HepG2 (cell line): ENCODE measurements around the gene TEX30. TPM values are rescaled to one million over a fixed set of nuclear protein-coding genes. Genes with fewer than 3 reads are reported as not detected.

Experiments
- ERF ChIP-seq: IDR thresholded peaks from 2 replicates; pipeline ENCODE4 v1.6.1; 2018; ENCODE audit warnings: missing biosample characterization, missing genetic modification reagents
- FOSL1 ChIP-seq: sonication (generic); formaldehyde crosslinking; IDR thresholded peaks from 2 replicates; pipeline ENCODE4 v1.9.0; 2021; ENCODE audit warnings: missing genetic modification reagents, borderline replicate concordance
- GATAD1 ChIP-seq: IDR thresholded peaks from 2 replicates; pipeline ENCODE4 v1.6.1; 2016; ENCODE audit warnings: missing genetic modification reagents, missing compliant biosample characterization
- GATAD2A ChIP-seq: IDR thresholded peaks from 2 replicates; pipeline ENCODE4 v1.6.1; 2016
- HOXA3 ChIP-seq: sonication (generic); formaldehyde crosslinking; IDR thresholded peaks from 2 replicates; pipeline ENCODE4 v1.5.0; 2020; ENCODE audit warnings: missing genetic modification reagents
- NR3C1 ChIP-seq: sonication (generic); formaldehyde crosslinking; IDR thresholded peaks from 2 replicates; pipeline ENCODE4 v1.4.0; 2020; ENCODE audit warnings: missing genetic modification reagents
- PHB2 ChIP-seq: fragments of 450-650 bp; IDR thresholded peaks from 2 replicates; pipeline ENCODE4 v1.6.1; 2018; ENCODE audit not compliant: partially characterized antibody
- PHF20 ChIP-seq: sonication (generic); formaldehyde crosslinking; IDR thresholded peaks from 2 replicates; pipeline ENCODE4 v1.5.0; 2020; ENCODE audit warnings: mild to moderate bottlenecking, missing genetic modification reagents
- POLR2A ChIP-seq, 2 experiments: IDR thresholded peaks; 2 replicates each; pipeline ENCODE4 v1.6.1; 2011; ENCODE audit warnings: low read depth in 2 of 2, low read length in 2 of 2, mild to moderate bottlenecking in 1 of 2, moderate library complexity in 1 of 2; ENCODE audit not compliant: insufficient read depth in 1 of 2
- PTBP1 ChIP-seq: fragments of 200-400 bp; formaldehyde crosslinking; IDR thresholded peaks from 2 replicates; pipeline ENCODE4 v1.6.1; 2018; ENCODE audit warnings: low read length, low read depth; ENCODE audit not compliant: poor library complexity, severe bottlenecking
- RCOR2 ChIP-seq: IDR thresholded peaks from 2 replicates; pipeline ENCODE4 v1.6.1; 2016; ENCODE audit warnings: missing biosample characterization, missing genetic modification reagents
- RXRB ChIP-seq: IDR thresholded peaks from 2 replicates; pipeline ENCODE4 v1.6.1; 2016; ENCODE audit warnings: borderline replicate concordance, missing genetic modification reagents, missing compliant biosample characterization
- SATB2 ChIP-seq: sonication (generic); formaldehyde crosslinking; IDR thresholded peaks from 2 replicates; pipeline ENCODE4 v1.5.0; 2020; ENCODE audit warnings: missing genetic modification reagents
- TCF7 ChIP-seq: sonication (generic); IDR thresholded peaks from 2 replicates; pipeline ENCODE4 v1.6.1; 2016; ENCODE audit warnings: antibody characterized with exemption, low read depth
- TFDP2 ChIP-seq: sonication (generic); formaldehyde crosslinking; IDR thresholded peaks from 2 replicates; pipeline ENCODE4 v1.4.0; 2020; ENCODE audit warnings: missing genetic modification reagents
- TGIF2 ChIP-seq: IDR thresholded peaks from 2 replicates; pipeline ENCODE4 v1.6.1; 2016; ENCODE audit warnings: control low read depth, missing compliant biosample characterization
- ZBTB20 ChIP-seq: sonication (generic); formaldehyde crosslinking; IDR thresholded peaks from 2 replicates; pipeline ENCODE4 v1.8.1; 2023; ENCODE audit warnings: missing genetic modification reagents, low read depth, mild to moderate bottlenecking, borderline replicate concordance
- ZNF333 ChIP-seq: sonication (generic); formaldehyde crosslinking; IDR thresholded peaks from 2 replicates; pipeline ENCODE4 v1.4.0; 2020; ENCODE audit warnings: mild to moderate bottlenecking, missing genetic modification reagents, borderline replicate concordance
- ZNF343 ChIP-seq: sonication (generic); formaldehyde crosslinking; IDR thresholded peaks from 2 replicates; pipeline ENCODE4 v1.4.0; 2020; ENCODE audit warnings: mild to moderate bottlenecking, missing genetic modification reagents
- ZNF512 ChIP-seq: sonication (generic); formaldehyde crosslinking; IDR thresholded peaks from 2 replicates; pipeline ENCODE4 v1.4.0; 2020; ENCODE audit warnings: mild to moderate bottlenecking, missing genetic modification reagents
- ZNF605 ChIP-seq: sonication (generic); formaldehyde crosslinking; IDR thresholded peaks from 2 replicates; pipeline ENCODE4 v1.8.0; 2022; ENCODE audit warnings: mild to moderate bottlenecking, missing genetic modification reagents
- ZNF777 ChIP-seq: sonication (generic); formaldehyde crosslinking; IDR thresholded peaks from 2 replicates; pipeline ENCODE4 v1.4.0; 2020; ENCODE audit warnings: missing genetic modification reagents
- polyA plus RNA-seq, 8 experiments: library from polyadenylated mRNA; depleted of rRNA in 3 of 8; stranded (reverse) in 7 of 8; unstranded in 1 of 8; fragments of >200 nt; fragmentation: Illumina TruSeq in 4 of 8; extraction: Trizol in 4 of 8; gene quantifications; 2 replicates each; pipeline versions ENCODE4 v1.2.1 to v1.2.3, GENCODE V29; 2011 to 2016; ENCODE audit warnings: low read depth in 4 of 8, missing spikeins in 1 of 8, mixed read lengths in 1 of 8; ENCODE audit not compliant: insufficient read depth in 1 of 8
- total RNA-seq, 5 experiments: library from RNA; depleted of rRNA; stranded (reverse); fragments of >200 nt; fragmentation: Illumina TruSeq; extraction: Trizol; gene quantifications; 2 replicates each; pipeline ENCODE4 v1.2.3, GENCODE V29; 2016; ENCODE audit warnings: low read depth in 1 of 5
- TF ChIP-seq, protein P1 (sequence below): sonication (generic); formaldehyde crosslinking; IDR thresholded peaks from 2 replicates; pipeline ENCODE4 v1.4.0; 2020; ENCODE audit warnings: missing genetic modification reagents
- TF ChIP-seq, protein P2 (sequence below): IDR thresholded peaks from 2 replicates; pipeline ENCODE4 v1.6.1; 2016; ENCODE audit warnings: low read depth, borderline replicate concordance
- TF ChIP-seq, protein P3 (sequence below): sonication (generic); formaldehyde crosslinking; IDR thresholded peaks from 2 replicates; pipeline ENCODE4 v1.5.1; 2020; ENCODE audit warnings: missing genetic modification reagents, mild to moderate bottlenecking, borderline replicate concordance

Gene TEX30
- total and polyA plus RNA-seq, 2 of the 13 experiments (the other 11 are each of a cell fraction or from before 2014, with no cell fraction given), result 0.60 to 1.2 TPM

GRCh38 chr13:102800145-102801041 is 26.8 kb upstream of the TEX30 start (continued):
- TF ChIP-seq, protein P1, sequence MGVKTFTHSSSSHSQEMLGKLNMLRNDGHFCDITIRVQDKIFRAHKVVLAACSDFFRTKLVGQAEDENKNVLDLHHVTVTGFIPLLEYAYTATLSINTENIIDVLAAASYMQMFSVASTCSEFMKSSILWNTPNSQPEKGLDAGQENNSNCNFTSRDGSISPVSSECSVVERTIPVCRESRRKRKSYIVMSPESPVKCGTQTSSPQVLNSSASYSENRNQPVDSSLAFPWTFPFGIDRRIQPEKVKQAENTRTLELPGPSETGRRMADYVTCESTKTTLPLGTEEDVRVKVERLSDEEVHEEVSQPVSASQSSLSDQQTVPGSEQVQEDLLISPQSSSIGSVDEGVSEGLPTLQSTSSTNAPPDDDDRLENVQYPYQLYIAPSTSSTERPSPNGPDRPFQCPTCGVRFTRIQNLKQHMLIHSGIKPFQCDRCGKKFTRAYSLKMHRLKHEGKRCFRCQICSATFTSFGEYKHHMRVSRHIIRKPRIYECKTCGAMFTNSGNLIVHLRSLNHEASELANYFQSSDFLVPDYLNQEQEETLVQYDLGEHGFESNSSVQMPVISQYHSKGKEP (CRISPR knock-in tag), result no peak
- TF ChIP-seq ZNF777 (CRISPR knock-in tag), result peak; percentile 98
- TF ChIP-seq PTBP1, result no peak
- peak; percentile 33; the same call in 1 of the 2 replicates for TF ChIP-seq RCOR2
- 0 out of 2 replicates have a peak, but pooled peaks have one; percentile 35 for TF ChIP-seq TFDP2
- peak; percentile 27; the same call in 1 of the 2 replicates for TF ChIP-seq SATB2 (CRISPR knock-in tag)
- peak; percentile 27; the same call in 1 of the 2 replicates for TF ChIP-seq ERF (CRISPR knock-in tag)
- TF ChIP-seq FOSL1, result no peak
- TF ChIP-seq POLR2A (IDR thresholded peaks at IDR 0.05; ENCODE audit: insufficient read depth in 1 of 2, low read depth in 2 of 2, low read length in 2 of 2), result peak; percentile 37 to 67; a peak in 2 of 4 replicates
- no peak for TF ChIP-seq PHB2
- TF ChIP-seq ZNF343 (CRISPR knock-in tag), result no peak
- TF ChIP-seq ZNF333 (CRISPR knock-in tag), result no peak
- TF ChIP-seq GATAD1, result peak; percentile 75
- TF ChIP-seq TGIF2 (CRISPR knock-in tag), result no peak
- TF ChIP-seq, protein P2, sequence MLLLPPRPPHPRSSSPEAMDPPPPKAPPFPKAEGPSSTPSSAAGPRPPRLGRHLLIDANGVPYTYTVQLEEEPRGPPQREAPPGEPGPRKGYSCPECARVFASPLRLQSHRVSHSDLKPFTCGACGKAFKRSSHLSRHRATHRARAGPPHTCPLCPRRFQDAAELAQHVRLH (CRISPR knock-in tag), result no peak
- TF ChIP-seq GATAD2A (CRISPR knock-in tag), result 0 out of 2 replicates have a peak, but pooled peaks have one; percentile 21
- TF ChIP-seq ZNF605 (CRISPR knock-in tag), result 0 out of 2 replicates have a peak, but pooled peaks have one; percentile 44
- peak; percentile 74 for TF ChIP-seq HOXA3
- TF ChIP-seq, protein P3, sequence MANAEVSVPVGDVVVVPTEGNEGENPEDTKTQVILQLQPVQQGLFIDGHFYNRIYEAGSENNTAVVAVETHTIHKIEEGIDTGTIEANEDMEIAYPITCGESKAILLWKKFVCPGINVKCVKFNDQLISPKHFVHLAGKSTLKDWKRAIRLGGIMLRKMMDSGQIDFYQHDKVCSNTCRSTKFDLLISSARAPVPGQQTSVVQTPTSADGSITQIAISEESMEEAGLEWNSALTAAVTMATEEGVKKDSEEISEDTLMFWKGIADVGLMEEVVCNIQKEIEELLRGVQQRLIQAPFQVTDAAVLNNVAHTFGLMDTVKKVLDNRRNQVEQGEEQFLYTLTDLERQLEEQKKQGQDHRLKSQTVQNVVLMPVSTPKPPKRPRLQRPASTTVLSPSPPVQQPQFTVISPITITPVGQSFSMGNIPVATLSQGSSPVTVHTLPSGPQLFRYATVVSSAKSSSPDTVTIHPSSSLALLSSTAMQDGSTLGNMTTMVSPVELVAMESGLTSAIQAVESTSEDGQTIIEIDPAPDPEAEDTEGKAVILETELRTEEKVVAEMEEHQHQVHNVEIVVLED, result 0 out of 2 replicates have a peak, but pooled peaks have one; percentile 57
- TF ChIP-seq RXRB (CRISPR knock-in tag), result peak; percentile 16; the same call in 1 of the 2 replicates
- peak; percentile 49 for TF ChIP-seq PHF20
- peak; percentile 43; the same call in 1 of the 2 replicates for TF ChIP-seq ZBTB20 (CRISPR knock-in tag)
- TF ChIP-seq NR3C1, result no peak
- no peak for TF ChIP-seq TCF7
- TF ChIP-seq ZNF512 (CRISPR knock-in tag), result no peak
